Measurements from ENCODE around the gene ARPC1B.
A peak's percentile ranks its signal among the peaks of the same experiment; 100 is the strongest.
"Not testable (repeated sequence)": the region's sequence is repeated elsewhere in the genome, so short reads cannot be mapped to it uniquely, and the experiment has no call there.

ARPC1B gene

DNA sequence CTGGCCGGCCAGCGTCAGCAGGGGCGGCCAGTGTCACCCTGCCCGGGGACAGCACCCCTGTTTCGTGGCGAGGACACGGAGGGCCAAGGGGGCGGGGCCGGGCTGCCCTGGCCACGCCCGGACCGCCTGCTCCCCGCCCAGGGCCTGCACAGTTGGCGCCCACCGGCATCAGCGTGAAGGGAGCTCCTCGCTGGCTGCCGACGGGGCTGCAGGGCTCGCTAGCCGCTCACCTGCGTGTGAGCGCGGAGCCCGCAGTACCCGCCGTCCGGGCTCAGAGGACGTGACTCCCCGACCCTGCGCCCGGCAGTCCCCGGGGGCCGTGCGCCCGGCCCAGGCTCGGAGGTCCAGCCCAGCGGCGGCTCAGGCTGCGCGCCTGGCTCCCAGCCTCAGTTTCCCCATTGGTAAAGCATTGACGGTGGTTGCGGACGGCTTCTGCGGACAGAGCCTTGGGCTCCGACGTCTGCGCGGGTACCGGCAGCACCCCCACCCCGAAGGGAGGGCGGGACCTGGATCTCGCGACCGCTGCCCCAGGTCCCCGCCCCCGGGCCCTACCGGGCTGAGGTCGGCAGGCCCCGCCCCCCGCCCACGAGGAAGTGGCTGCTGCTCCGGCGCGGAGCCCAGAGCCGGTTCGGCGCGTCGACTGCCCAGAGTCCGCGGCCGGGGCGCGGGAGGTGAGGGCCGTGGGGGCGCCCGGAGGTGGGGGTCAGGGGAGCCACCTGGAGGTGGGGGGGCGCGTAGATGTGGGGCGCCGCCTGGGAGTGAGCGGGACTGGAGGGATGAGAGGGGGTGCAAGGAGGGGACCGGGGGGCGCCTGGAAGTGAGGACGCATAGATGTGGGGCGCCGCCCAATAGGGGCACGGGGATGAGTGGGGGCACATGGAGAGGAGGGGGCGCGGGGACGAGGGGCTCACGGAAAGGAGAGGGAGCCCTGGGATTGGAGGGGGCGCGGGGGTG lies at the start of gene ARPC1B:
Gene ARPC1B (plus strand): TSS at position 620 of the 954 bp plus-strand sequence. CDS start 10,985 bp downstream, outside the sequence.
- DNase-seq (ENCODE audit: low read depth in 4 of 4, low spot score in 1 of 4), result peak in 3 of 4 experiments; percentile 79 to 88 (median 80)

- DNase-seq (ENCODE audit: low read depth in 4 of 4, low spot score in 1 of 4), result no peak
Observed at GRCh38 chr7:99325001-99325493, 49.5 kb upstream of the ARPC1B start.

GRCh38 chr7:99325592-99326407 lies 48.7 kb upstream of the ARPC1B start, which contains the start of gene ARPC1A:
Gene ARPC1A, plus strand, starts transcription at chr7:99325898. Its CDS starts 7,456 bp downstream, at chr7:99333354.
- peak; percentile 72 to 86 (median 84) for DNase-seq (ENCODE audit: low read depth in 4 of 4, low spot score in 1 of 4)

DNA sequence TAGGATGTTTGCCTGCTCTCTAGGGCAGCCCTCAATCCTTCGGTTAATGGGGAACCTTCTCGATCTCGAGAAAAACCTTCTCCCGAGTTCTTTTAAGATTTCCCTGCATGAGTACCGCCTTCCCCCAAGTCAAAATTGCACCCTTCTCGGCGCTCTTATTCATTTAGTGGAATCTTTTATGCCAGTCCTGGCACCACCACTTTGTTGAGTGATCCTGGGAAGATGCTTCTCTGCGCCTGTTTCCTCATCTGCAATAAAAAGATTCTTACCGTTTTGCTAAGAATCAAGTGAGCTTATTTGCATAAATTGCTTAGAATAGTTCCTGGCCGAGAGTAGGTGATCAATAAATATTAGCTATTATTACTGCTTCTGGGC lies 48.1 kb upstream of the ARPC1B start:
- DNase-seq (ENCODE audit: low read depth in 4 of 4, low spot score in 1 of 4), result no peak

DNA sequence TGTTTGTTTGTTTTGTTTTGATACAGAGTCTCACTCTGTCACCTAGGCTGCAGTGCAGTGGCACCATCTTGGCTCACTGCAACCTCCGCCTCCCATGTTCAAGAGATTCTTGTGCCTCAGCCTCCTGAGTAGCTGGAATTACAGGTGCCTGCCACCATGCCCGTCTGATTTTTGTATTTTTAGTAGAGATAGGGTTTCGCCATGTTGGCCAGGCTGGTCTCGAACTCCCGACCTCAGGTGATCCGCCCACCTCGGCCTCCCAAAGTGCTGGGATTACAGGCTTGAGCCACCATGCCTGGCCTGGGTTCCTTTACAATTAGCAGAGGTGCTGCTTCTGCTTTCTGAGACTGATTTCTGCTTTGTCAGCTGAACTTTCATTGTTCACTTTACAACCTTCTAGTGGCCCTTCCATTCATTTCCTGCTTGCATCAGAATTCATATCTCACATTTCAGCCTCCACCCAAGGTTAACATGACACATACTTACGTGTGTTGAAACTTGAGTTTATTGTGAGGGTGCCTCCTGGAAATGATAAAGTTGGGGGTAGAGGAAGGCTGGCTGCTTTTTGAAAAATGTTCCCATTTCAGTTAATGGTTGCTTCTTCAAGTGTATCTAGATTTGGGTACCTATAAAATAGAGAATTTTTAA lies 44.1 kb upstream of the ARPC1B start:
- DNase-seq (ENCODE audit: low read depth in 4 of 4, low spot score in 1 of 4), result not testable (repeated sequence)

DNA sequence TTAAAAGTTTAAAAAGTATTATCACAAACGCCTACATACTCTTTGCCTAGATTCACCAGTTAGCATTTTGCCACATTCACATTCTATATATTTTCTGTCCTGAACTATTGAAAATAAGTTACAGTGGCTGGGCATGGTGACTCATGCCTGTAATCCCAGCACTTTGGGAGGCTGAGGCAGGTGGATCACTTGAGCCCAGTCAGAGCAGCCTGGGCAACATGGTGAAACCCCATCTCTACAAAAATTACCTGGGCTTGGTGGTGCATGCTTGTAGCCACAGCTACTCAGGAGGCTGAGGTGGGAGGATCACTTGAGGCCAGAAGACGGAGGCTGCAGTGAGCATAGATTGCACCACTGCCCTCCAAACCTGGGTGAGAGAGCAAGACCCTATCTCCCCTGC lies 43.5 kb upstream of the ARPC1B start:
- DNase-seq (ENCODE audit: low read depth in 4 of 4, low spot score in 1 of 4), result no peak

DNA sequence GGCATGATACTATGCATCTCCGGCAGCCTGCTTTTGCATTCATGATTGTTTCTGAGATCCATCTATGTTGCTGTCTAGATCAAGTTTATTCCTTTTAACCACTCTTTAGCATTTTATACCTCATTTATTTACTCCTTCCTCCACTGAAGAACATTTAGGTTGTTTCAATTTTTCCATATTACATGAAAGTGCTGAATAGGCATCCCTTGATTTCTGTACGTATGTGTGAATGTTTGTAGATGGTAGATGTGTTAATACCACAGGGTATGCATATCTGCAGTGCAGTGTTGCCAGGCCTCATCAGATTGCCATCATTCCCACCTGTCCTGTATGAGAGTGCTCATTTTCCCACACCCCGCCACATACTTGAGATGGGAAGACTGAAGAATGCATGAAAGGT lies 34.9 kb upstream of the ARPC1B start:
- no peak for DNase-seq (ENCODE audit: low read depth in 4 of 4, low spot score in 1 of 4)

DNA sequence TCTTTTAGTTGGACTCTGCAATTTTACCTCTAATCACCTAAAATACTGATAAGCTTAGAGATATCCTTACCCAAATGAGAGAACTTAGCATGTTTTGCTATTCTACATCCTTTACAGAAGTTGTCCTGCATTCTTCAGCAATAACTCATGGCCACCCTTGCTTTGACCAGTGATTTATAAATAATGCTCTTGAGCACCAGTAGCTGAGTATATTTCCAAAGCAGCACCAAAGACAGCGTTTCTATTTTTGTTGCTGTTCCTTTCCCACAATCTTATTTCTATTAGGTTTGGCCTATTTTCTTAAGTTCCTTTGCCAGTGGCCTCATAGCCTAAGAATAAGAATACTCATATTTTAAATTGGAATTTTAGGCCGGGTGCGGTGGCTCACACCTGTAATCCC lies 33.9 kb upstream of the ARPC1B start:
- no peak for DNase-seq (ENCODE audit: low read depth in 4 of 4, low spot score in 1 of 4)

DNA sequence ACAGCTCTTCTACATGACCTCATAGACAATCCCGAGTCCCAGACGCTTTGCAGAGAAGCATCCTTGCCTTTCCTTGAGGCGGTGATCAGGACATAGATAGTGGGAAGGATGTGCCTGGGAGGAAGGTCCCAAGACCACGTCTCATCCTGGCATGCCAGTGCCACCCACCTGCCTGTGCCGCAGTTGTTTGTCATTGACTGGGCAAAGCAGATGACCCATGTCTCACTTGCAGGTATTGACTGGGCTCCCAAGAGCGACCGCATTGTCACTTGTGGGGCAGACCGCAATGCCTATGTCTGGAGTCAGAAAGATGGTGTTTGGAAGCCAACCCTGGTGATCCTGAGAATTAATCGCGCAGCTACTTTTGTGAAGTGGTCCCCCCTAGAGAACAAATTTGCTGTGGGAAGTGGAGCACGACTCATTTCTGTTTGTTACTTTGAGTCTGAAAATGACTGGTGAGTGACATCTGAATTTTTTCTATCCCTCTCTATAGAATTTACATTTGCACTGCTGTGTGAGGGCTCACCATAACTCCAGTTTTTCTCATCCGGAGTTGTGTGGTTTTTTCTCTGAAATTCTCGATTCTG lies 30.4 kb upstream of the ARPC1B start:
- DNase-seq (ENCODE audit: low read depth in 4 of 4, low spot score in 1 of 4), result no peak

DNA sequence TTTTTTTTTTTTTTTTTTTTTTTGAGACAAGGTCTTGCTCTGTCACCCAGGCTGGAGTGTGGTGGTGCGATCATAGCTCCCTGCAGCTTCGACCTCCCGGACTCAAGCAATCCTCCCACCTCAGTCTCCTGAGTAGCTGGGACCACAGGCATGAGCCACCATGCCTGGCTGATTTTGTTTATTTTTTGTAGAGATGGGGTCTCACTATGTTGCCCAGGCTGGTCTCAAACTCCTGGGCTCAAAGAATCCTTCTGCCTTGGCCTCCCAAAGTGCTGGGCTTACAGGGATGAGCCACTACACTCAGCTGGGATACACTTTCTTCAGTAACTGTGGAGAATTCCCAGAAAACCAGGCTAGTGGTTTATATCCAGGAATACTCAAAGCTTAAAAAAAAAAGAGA lies 23.9 kb upstream of the ARPC1B start:
- not testable (repeated sequence) for DNase-seq (ENCODE audit: low read depth in 4 of 4, low spot score in 1 of 4)

- DNase-seq (ENCODE audit: low read depth in 4 of 4, low spot score in 1 of 4), result no peak
Observed at GRCh38 chr7:99352247-99352646, 22.3 kb upstream of the ARPC1B start.

- DNase-seq (ENCODE audit: low read depth in 4 of 4, low spot score in 1 of 4), result no peak
Observed at GRCh38 chr7:99355098-99355497, 19.4 kb upstream of the ARPC1B start.

GRCh38 chr7:99357701-99358490 lies 16.6 kb upstream of the ARPC1B start:
- DNase-seq (ENCODE audit: low read depth in 4 of 4, low spot score in 1 of 4), result no peak

GRCh38 chr7:99358521-99358920 lies 16.0 kb upstream of the ARPC1B start:
- not testable (repeated sequence) for DNase-seq (ENCODE audit: low read depth in 4 of 4, low spot score in 1 of 4)

GRCh38 chr7:99359465-99360154 lies 14.9 kb upstream of the ARPC1B start:
- DNase-seq (ENCODE audit: low read depth in 4 of 4, low spot score in 1 of 4), result no peak

DNA sequence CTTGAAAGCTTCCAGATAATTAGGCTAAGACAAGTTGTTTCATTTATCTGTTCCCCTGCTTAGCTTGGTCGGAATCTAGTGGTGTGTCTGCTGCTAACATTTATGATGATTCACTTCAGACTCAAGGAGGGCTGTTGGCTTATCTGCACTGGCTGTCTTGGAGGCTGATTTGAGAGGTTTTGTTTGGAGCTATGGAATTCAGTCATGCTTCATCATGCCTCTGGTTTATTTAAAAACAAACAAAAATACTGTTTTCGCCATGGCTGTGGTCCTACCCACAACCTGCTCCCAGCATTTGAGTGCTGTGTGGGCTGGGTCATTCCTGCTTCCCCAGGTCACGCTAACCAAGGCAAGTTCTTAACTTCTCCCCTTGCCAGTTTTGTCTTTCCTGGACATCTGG lies 11.7 kb upstream of the ARPC1B start:
- DNase-seq (ENCODE audit: low read depth in 4 of 4, low spot score in 1 of 4), result no peak

- no peak for DNase-seq (ENCODE audit: low read depth in 4 of 4, low spot score in 1 of 4)
Observed at GRCh38 chr7:99363286-99363685, 11.2 kb upstream of the ARPC1B start.

- DNase-seq (ENCODE audit: low read depth in 4 of 4, low spot score in 1 of 4), result peak in 1 of 4 experiments; percentile 37
Observed at GRCh38 chr7:99365318-99366141, 9.0 kb upstream of the ARPC1B start.

All from stimulated activated CD4-positive, alpha-beta T cell treated with anti-CD3 and anti-CD28 coated beads, Interleukin-1b, Interleukin-23, amount 100 ng/mL, for 24 hours (primary cell).